Measurements from ENCODE around the gene FCF1. TPM values are rescaled to one million over a fixed set of nuclear protein-coding genes. Genes with fewer than 3 reads are reported as not detected.

The FCF1 gene
- total and polyA plus RNA-seq, 7 experiments from 2014 or later: 34.6 to 66.6 (median 40.2) TPM

DNA sequence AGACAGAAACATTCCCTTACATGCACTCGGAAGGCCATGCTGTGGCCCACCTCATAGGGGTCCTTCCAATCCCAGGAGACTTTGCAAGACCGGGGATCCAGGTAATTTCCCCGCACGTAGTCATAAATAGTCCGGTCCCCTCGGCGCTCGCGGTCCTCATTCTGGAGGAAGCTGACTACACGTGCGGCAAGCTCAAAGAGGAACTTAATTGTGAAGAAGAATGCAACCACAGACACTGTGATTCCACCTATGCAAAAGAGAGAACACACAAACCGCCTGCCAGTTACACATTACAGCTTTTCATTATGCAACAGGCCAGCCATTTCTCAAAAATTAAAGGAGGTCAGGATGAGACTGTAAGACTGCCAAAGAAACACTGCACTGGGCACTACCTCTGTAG lies 28.5 kb upstream of the FCF1 start:
- peaks cover 14 to 45% (median 19%) of the 10 kb centered on the region in 5 donors for H3K36me3 Mint-ChIP-seq
- intact Hi-C loops (cut with micrococcal nuclease): no loop called here

DNA sequence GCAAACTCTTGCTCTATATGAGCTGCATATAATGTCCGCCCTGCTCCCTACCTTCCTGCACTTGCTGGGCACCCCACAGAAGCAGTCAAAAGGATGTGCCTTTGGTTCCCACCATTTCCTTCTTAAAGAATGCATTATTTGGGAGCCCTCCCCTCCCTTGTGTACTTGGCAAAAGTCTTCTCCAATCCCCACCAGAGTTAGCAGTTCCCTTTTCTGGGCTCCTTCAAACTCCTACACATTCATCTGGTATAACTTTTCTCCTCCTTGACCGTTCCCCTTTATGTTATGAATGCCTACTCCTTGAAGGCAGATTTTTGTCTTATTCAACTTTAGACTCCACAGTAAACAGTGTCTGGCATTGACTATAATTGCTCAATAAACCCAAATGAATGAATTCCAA lies 27.9 kb upstream of the FCF1 start:
- no peaks in the 10 kb centered on the region for H3K9me3 ChIP-seq (ENCODE audit: control insufficient read depth in 2 of 3, low read length in 3 of 3)
- Mint-ChIP-seq H3K27me3 (no peaks in the 10 kb centered on the region), H3K4me1 (peaks cover 14 to 43% (median 39%) of the 10 kb centered on the region in 7 donors), H3K9me3 (peaks cover 0 to 1% (median 0%) of the 10 kb centered on the region in 11 donors), H3K27ac (peak overlapping the region in 7 of 9 donors; percentile 33 to 94 (median 68)), H3K36me3 (peaks cover 14 to 43% (median 19%) of the 10 kb centered on the region in 5 donors), H3K4me3 (peak overlapping the region in 6 of 10 donors; percentile 0 to 58 (median 22))
- H3K4me1 ChIP-seq (ENCODE audit: control insufficient read depth in 2 of 2, insufficient read depth in 2 of 2, low read length in 2 of 2): peaks cover 0 to 9% of the 10 kb centered on the region in 2 donors
- peaks cover 0 to 24% (median 6%) of the 10 kb centered on the region in 3 experiments for H3K36me3 ChIP-seq (ENCODE audit: control insufficient read depth in 2 of 3, insufficient read depth in 3 of 3, low read length in 3 of 3)
- intact Hi-C loops (cut with micrococcal nuclease): no loop called here
- no peak for DNase-seq
- no peaks in the 10 kb centered on the region for H3K27me3 ChIP-seq (ENCODE audit: control insufficient read depth in 2 of 2, insufficient read depth in 2 of 2, low read length in 2 of 2)
- POLR2A ChIA-PET: interaction anchor here (1.2 kb wide), 1 partner anchor 8 kb away, joined by 3 read pairs; no protein-coding TSS in a partner anchor
- peak overlapping the region; percentile 37 for H3K27ac ChIP-seq (ENCODE audit: low read depth, low read length)
- no peak overlapping the region for H3K4me3 ChIP-seq (ENCODE audit: low read length)
- ATAC-seq: no peak
- CTCF ChIA-PET: interaction anchor here (1.4 kb wide), 1 partner anchor 76 kb away, joined by 4 read pairs; no protein-coding TSS in a partner anchor

More for the DNA sequence above, 28.5 kb upstream of the FCF1 start:
- Histone ChIP-seq H3K9me3 (ENCODE audit: control insufficient read depth in 2 of 3, low read length in 3 of 3) (no peaks in the 10 kb centered on the region), H3K27me3 (ENCODE audit: control insufficient read depth in 2 of 2, insufficient read depth in 2 of 2, low read length in 2 of 2) (no peaks in the 10 kb centered on the region), H3K4me1 (ENCODE audit: control insufficient read depth in 2 of 2, insufficient read depth in 2 of 2, low read length in 2 of 2) (peaks cover 0 to 9% of the 10 kb centered on the region in 2 donors), H3K36me3 (ENCODE audit: control insufficient read depth in 2 of 3, insufficient read depth in 3 of 3, low read length in 3 of 3) (peaks cover 0 to 21% (median 4%) of the 10 kb centered on the region in 3 experiments), H3K4me3 (ENCODE audit: low read length) (no peak overlapping the region), H3K27ac (ENCODE audit: low read depth, low read length) (peak overlapping the region; percentile 37)
- peak in 5 of 9 donors; percentile 3 to 25 (median 8) for DNase-seq
- Mint-ChIP-seq H3K27ac (peak overlapping the region in 8 of 9 donors; percentile 49 to 89 (median 72)), H3K9me3 (peaks cover 0 to 1% (median 0%) of the 10 kb centered on the region in 11 donors), H3K4me1 (peaks cover 14 to 43% (median 39%) of the 10 kb centered on the region in 7 donors), H3K27me3 (no peaks in the 10 kb centered on the region), H3K4me3 (peak overlapping the region in 7 of 10 donors; percentile 13 to 58 (median 39))
- CTCF ChIA-PET: interaction anchor here (1.4 kb wide), 1 partner anchor 75 kb away, joined by 4 read pairs; no protein-coding TSS in a partner anchor
- ATAC-seq: peak; percentile 85
- POLR2A ChIA-PET: no interaction called here

DNA sequence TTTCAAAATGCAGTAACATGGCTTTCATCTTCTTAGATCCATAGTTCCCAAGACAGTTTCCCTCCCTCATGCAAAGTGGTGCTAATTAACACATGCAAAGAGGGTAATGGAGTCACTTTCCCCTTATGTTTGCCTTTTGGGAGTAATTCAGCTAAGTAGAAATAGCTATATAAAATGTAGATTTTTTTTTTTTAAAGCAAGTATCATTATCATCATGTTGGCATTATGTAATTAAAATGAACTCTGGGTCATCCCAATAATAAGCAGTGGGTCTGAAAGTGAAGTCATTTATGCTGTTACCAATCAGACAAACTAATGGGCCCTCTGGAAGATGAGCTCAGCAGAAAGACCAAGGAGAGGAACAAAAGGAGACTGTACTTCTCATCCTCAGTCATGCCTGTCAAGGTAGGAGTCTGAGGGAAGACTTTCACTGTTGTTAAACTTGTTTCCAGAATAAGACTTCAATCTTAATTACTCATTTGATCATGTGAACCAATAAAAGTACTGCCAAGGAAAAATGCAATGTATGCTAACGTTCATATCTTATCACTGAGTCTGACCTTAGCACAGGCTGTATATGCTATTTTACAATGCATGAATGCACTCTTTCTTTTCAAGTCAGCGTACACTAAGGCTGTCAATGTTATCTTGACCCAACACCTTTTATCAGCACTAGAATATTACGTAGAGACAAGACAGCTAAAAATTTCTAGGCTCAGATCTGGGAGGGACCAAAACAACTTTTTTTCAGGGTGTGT lies 26.8 kb upstream of the FCF1 start:
- POLR2A ChIA-PET: interaction anchor here (0.7 to 1.2 kb wide), 2 partner anchors 9 to 1016 kb away, joined by 3 read pairs; no protein-coding TSS in a partner anchor
- Histone ChIP-seq H3K4me3 (ENCODE audit: low read length) (no peak overlapping the region), H3K27me3 (ENCODE audit: control insufficient read depth in 2 of 2, insufficient read depth in 2 of 2, low read length in 2 of 2) (no peaks in the 10 kb centered on the region), H3K4me1 (ENCODE audit: control insufficient read depth in 2 of 2, insufficient read depth in 2 of 2, low read length in 2 of 2) (peaks cover 0 to 9% of the 10 kb centered on the region in 2 donors), H3K36me3 (ENCODE audit: control insufficient read depth in 2 of 3, insufficient read depth in 3 of 3, low read length in 3 of 3) (peaks cover 0 to 34% (median 8%) of the 10 kb centered on the region in 3 experiments), H3K9me3 (ENCODE audit: control insufficient read depth in 2 of 3, low read length in 3 of 3) (no peaks in the 10 kb centered on the region), H3K27ac (ENCODE audit: low read depth, low read length) (no peak overlapping the region)
- peaks cover 14 to 43% (median 39%) of the 10 kb centered on the region in 7 donors for H3K4me1 Mint-ChIP-seq
- CTCF ChIA-PET: interaction anchor here (1.4 kb wide), 1 partner anchor 77 kb away, joined by 4 read pairs; no protein-coding TSS in a partner anchor
- H3K4me3 Mint-ChIP-seq: no peak overlapping the region
- peaks cover 0 to 1% (median 0%) of the 10 kb centered on the region in 11 donors for H3K9me3 Mint-ChIP-seq
- H3K27ac Mint-ChIP-seq: peak overlapping the region in 1 of 9 donors; percentile 75
- intact Hi-C loops (cut with micrococcal nuclease): no loop called here
- H3K27me3 Mint-ChIP-seq: no peaks in the 10 kb centered on the region
- ATAC-seq (no peak), DNase-seq (no peak)
- H3K36me3 Mint-ChIP-seq: peaks cover 14 to 53% (median 25%) of the 10 kb centered on the region in 5 donors

- H3K4me3 ChIP-seq (ENCODE audit: low read length): no peak overlapping the region
- Mint-ChIP-seq H3K36me3 (peaks cover 10 to 29% (median 15%) of the 10 kb centered on the region in 5 donors), H3K4me1 (peaks cover 6 to 23% (median 9%) of the 10 kb centered on the region in 7 donors), H3K4me3 (peak overlapping the region in 1 of 10 donors; percentile 20), H3K9me3 (peaks cover 0 to 1% (median 0%) of the 10 kb centered on the region in 11 donors), H3K27ac (no peak overlapping the region), H3K27me3 (no peaks in the 10 kb centered on the region)
- intact Hi-C loops (cut with micrococcal nuclease): no loop called here
- H3K36me3 ChIP-seq (ENCODE audit: control insufficient read depth in 2 of 3, insufficient read depth in 3 of 3, low read length in 3 of 3): peaks cover 0 to 37% (median 6%) of the 10 kb centered on the region in 3 experiments
- H3K9me3 ChIP-seq (ENCODE audit: control insufficient read depth in 2 of 3, low read length in 3 of 3): no peaks in the 10 kb centered on the region
- no peak overlapping the region for H3K27ac ChIP-seq (ENCODE audit: low read depth, low read length)
- ATAC-seq (no peak), DNase-seq (no peak)
- ChIA-PET CTCF (no interaction called here), POLR2A (no interaction called here)
- H3K27me3 ChIP-seq (ENCODE audit: control insufficient read depth in 2 of 2, insufficient read depth in 2 of 2, low read length in 2 of 2): no peaks in the 10 kb centered on the region
- no peaks in the 10 kb centered on the region for H3K4me1 ChIP-seq (ENCODE audit: control insufficient read depth in 2 of 2, insufficient read depth in 2 of 2, low read length in 2 of 2)
Measured at GRCh38 chr14:74691456-74691855, 21.5 kb upstream of the FCF1 start.

- Histone ChIP-seq H3K4me3 (ENCODE audit: low read length) (no peak overlapping the region), H3K36me3 (ENCODE audit: control insufficient read depth in 2 of 3, insufficient read depth in 3 of 3, low read length in 3 of 3) (peaks cover 0 to 36% (median 6%) of the 10 kb centered on the region in 3 experiments), H3K9me3 (ENCODE audit: control insufficient read depth in 2 of 3, low read length in 3 of 3) (no peaks in the 10 kb centered on the region), H3K27me3 (ENCODE audit: control insufficient read depth in 2 of 2, insufficient read depth in 2 of 2, low read length in 2 of 2) (no peaks in the 10 kb centered on the region), H3K4me1 (ENCODE audit: control insufficient read depth in 2 of 2, insufficient read depth in 2 of 2, low read length in 2 of 2) (no peaks in the 10 kb centered on the region), H3K27ac (ENCODE audit: low read depth, low read length) (no peak overlapping the region)
- Mint-ChIP-seq H3K27me3 (no peaks in the 10 kb centered on the region), H3K27ac (no peak overlapping the region), H3K4me3 (no peak overlapping the region), H3K4me1 (peaks cover 6 to 28% (median 15%) of the 10 kb centered on the region in 7 donors), H3K9me3 (peaks cover 0 to 1% (median 0%) of the 10 kb centered on the region in 11 donors), H3K36me3 (peaks cover 8 to 38% (median 15%) of the 10 kb centered on the region in 5 donors)
- intact Hi-C loops (cut with micrococcal nuclease): no loop called here
- ChIA-PET CTCF (no interaction called here), POLR2A (no interaction called here)
- ATAC-seq: no peak
- DNase-seq: no peak
Measured at GRCh38 chr14:74693191-74693590, 19.8 kb upstream of the FCF1 start.

DNA sequence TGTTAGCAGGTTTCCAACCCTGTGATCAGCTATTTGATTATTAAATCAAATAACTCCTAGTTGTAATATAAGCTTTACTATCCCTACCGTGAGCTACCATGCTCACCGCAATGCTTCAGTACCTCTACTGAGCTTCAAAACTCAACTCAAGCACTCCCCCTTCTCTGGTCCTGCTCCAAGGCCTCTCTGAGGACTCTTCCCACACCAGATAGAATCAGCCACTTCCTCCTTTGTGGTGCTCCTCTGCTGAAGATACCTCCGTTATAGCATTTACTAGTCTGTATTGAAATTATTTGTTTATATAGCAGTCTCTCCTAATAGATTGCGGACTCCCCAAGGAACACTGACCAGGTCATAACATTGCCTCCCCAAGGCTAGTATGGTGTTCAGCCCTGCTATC lies 17.5 kb upstream of the FCF1 start:
- no peak for DNase-seq
- no peaks in the 10 kb centered on the region for H3K27me3 ChIP-seq (ENCODE audit: control insufficient read depth in 2 of 2, insufficient read depth in 2 of 2, low read length in 2 of 2)
- intact Hi-C loops (cut with micrococcal nuclease): no loop called here
- ATAC-seq: no peak
- H3K27ac ChIP-seq (ENCODE audit: low read depth, low read length): no peak overlapping the region
- Mint-ChIP-seq H3K4me1 (peaks cover 8 to 34% (median 18%) of the 10 kb centered on the region in 7 donors), H3K4me3 (no peak overlapping the region), H3K27ac (peak overlapping the region in 1 of 9 donors; percentile 15), H3K27me3 (no peaks in the 10 kb centered on the region), H3K36me3 (peaks cover 0 to 33% (median 4%) of the 10 kb centered on the region in 5 donors), H3K9me3 (no peaks in the 10 kb centered on the region)
- H3K9me3 ChIP-seq (ENCODE audit: control insufficient read depth in 2 of 3, low read length in 3 of 3): no peaks in the 10 kb centered on the region
- H3K36me3 ChIP-seq (ENCODE audit: control insufficient read depth in 2 of 3, insufficient read depth in 3 of 3, low read length in 3 of 3): peaks cover 0 to 29% (median under 1%) of the 10 kb centered on the region in 3 experiments
- H3K4me1 ChIP-seq (ENCODE audit: control insufficient read depth in 2 of 2, insufficient read depth in 2 of 2, low read length in 2 of 2): no peaks in the 10 kb centered on the region
- no peak overlapping the region for H3K4me3 ChIP-seq (ENCODE audit: low read length)
- CTCF ChIA-PET: no interaction called here
- POLR2A ChIA-PET: no interaction called here
